Measurements from ENCODE around the gene SLC6A13.
A peak's percentile ranks its signal among the peaks of the same experiment; 100 is the strongest.
"Not testable (repeated sequence)": the region's sequence is repeated elsewhere in the genome, so short reads cannot be mapped to it uniquely, and the experiment has no call there.

SLC6A13 gene

DNA sequence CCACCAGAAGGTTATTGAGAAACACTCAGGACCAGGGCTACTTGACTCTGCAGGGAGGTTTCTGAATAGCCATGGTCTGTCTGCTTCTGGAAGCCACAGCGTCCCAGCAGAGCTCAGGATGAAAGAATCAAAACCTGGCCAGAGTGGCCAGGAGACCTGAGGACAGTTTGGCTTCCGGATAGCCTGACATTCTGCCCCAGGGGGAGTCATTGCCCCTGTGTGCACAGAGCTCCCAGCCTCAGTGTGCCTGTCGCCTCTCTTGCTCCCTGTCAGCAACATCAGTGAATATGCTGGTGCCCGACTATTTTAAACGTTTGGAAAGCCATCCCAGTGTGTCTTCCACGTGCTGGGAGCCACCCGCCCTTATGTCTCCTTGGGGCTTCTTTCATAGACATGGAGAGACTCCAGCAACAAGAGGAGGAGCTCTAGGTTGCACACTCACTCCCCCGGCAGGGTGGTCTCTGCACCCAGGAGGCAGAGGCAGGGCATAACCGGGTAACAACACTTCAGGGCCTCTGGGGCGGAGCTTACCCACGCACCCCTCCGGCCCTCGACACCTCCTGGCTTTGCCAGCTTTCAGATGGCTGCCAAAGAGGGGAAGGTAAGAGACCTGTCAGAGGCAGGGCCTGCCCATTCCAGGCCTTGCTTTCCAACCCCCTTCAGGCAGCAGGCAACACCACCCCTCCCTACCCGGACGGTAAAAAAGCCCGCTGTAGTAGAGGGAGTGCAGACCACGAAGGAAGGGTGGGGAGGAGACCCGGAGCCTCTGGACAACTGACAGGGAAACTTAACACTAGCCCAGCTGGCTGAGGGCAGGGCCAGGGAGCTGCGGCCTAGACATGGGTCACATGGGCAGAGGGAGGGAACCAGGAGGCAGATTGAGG lies 29.7 kb downstream of the SLC6A13 start:
- no peak for DNase-seq

- no peak for DNase-seq
These were observed 31.5 kb downstream of the SLC6A13 start for GRCh38 chr12:230925-231671.

GRCh38 chr12:229441-230191 lies 33.0 kb downstream of the SLC6A13 start:
- DNase-seq = no peak

DNA sequence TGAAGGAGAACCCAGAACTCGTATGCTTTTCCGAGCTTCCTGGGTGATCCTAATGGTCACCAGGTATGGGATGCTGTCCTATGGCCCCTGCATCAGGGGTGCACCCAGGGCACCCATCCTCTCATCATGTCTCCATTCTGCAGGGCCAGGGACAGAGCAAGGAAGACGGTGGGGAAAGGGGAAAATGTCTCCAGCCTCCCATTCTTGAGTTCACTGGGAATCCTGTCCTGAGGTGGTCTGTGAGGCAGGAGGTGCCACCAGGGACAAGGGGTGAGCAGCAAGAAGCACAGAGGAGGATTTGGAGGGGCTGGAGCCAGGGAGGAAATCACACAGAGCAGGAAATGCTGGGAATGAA lies 33.8 kb downstream of the SLC6A13 start:
- no peak for DNase-seq

- no peak for DNase-seq
These were observed 34.5 kb downstream of the SLC6A13 start for GRCh38 chr12:227923-228845.

- no peak for DNase-seq
These were observed 35.2 kb downstream of the SLC6A13 start for GRCh38 chr12:227286-227915.

- no peak for DNase-seq
These were observed 36.2 kb downstream of the SLC6A13 start for GRCh38 chr12:226401-226800.

DNA sequence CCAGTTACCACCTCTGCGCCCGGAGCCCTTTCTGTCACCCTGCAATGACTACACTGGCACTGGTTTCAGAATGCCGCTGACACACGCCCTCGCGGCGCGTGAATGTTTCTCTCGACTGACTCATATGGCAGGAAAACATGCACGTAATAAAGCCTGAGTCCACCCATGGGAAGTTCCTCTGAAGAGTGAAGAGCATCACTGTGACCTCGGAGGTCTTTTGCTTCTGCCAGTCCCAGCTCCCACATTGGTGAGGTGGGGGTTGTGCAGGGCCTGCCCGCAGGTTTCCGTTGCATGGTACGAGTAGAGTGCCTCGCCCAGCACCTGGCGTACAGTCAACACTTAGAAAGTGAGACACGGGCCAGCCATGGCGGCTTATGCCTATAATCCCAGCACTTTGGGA lies 37.6 kb downstream of the SLC6A13 start:
- no peak for DNase-seq

- DNase-seq = no peak
These were observed 38.3 kb downstream of the SLC6A13 start for GRCh38 chr12:224330-224729.

GRCh38 chr12:223841-224240 lies 38.8 kb downstream of the SLC6A13 start:
- DNase-seq = no peak

DNA sequence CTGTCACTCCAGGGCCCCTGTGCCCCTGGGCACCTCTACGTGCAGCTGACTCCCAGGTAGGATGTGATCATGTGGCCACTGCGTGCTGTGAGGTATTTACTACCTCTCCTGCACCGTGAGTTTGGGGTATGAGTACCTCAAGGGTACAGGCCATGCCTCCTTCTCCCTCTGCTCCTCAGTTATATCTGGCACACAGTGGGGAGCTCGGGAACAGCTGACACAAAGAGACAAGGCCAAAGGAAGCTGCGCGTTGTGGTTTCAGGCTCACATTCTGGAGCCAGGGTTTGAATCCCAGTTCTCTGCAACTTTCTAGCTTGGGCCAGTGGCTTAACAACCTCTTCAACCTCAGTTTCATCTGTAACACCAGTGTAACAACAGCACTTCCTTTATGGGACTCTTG lies 40.9 kb downstream of the SLC6A13 start:
- no peak for DNase-seq

GRCh38 chr12:220946-221550 lies 41.6 kb downstream of the SLC6A13 start:
- DNase-seq = no peak

DNA sequence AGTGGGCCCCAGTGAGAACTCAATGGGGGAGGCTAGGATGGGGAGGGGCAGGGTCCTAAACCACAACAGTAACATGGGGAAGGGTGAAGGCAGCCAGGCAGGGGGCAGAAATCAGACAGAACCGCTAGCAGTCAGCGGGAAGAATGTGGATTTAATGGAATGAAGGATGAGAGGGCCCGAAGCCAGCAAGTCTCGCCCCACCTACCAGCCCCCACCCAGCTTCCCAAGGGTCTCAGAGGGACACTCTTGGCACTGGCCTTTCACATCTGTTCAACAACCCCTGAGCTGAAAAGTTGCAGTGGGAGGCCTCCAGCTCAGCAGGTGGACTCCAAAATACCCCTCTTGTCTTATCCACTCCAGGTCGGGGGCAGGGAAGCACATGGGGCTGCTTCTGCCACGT lies 42.1 kb downstream of the SLC6A13 start:
- DNase-seq = no peak

- peak; percentile 82 to 85 for DNase-seq
These were observed 42.7 kb downstream of the SLC6A13 start for GRCh38 chr12:219891-220352.

DNA sequence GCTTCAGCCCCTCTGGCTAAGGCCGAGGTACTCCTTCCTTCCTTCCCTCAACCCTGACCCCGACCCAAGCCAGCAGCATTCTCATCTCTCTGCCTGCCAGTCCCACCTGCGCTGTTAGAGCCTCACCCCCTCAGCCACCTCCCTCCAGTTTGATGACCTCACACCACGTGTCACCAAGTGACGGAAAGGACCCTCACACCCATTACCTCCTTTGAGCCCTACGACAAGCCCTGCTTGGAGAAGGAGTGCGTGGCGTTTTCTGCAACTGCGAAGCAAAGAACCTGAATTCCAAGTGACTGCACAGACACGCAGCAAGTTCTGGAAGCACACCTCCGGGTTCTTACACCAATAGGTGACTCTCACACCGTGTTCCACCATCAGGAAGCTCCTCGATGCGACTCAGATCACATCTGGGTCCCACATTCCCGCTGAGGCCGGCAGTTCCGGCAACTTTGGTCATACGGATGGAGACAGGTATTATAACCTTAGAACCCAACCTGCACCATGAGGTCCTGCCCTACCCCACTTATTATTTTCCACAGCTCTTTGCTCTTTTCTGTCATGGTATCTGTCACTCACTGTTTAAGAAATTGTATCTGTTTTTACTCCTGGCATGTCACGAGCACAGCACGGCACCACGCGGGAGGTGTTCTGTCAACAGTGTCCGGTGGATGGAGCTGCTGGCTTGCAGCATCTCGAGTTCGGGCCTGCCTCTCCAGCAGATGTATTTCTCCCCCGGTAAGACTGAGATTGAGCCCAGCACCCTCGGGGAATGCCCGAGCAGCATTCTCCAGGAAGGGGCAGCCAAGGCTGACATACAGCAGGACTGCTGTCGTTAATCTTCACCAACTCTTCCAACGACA lies 43.7 kb downstream of the SLC6A13 start:
- DNase-seq = no peak

GRCh38 chr12:218221-218620 lies 44.4 kb downstream of the SLC6A13 start:
- no peak for DNase-seq

GRCh38 chr12:217029-217428 lies 45.6 kb downstream of the SLC6A13 start:
- DNase-seq = not testable (repeated sequence)

DNA sequence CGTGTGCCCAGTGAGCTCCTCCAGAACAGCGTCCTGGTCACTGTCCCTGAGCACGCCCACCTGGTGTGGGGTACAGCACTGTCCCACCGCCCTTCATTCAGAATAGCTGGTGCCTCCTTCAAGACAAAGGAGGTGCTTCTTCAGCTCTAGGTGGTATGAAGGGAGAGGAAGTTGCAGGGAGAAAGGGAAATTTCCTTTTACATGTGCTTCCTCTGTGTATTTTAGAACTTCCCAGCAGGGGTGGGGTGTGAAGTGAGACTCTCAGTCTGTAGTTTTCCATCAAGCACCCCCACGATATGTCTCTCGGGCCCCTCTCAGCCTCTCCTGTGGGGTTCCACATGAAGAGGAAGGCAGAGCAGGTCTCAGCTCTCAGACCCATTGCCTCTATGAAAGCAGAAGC lies 47.5 kb downstream of the SLC6A13 start:
- DNase-seq = no peak

GRCh38 chr12:214003-214741 lies 48.5 kb downstream of the SLC6A13 start, which contains the start of gene SLC6A12:
TSS of gene SLC6A12 (minus strand) at chr12:214157. CDS start at chr12:209986, 4,171 bp downstream.
- no peak for DNase-seq

All from activated T-cell treated with anti-CD3 and anti-CD28 coated beads, Interleukin-2, amount 50 U/mL, for 48 hours (primary cell).